AG04450 (cell line): Measurements from ENCODE around the gene ZNF500. TPM values are rescaled to one million over a fixed set of nuclear protein-coding genes. Genes with fewer than 3 reads are reported as not detected.

ENCODE experiments used
- CTCF ChIA-PET: fragments of 300-600, 350-600 bp; formaldehyde crosslinking; extraction: SDS; loops from one replicate; lab custom pipeline; 2022; ENCODE audit warnings: antibody characterized with exemption, inconsistent platforms; lab: Charles Lee
- POLR2A ChIA-PET: fragments of 350-600 bp; formaldehyde crosslinking; extraction: SDS; loops from one replicate; lab custom pipeline; 2021; ENCODE audit warnings: antibody characterized with exemption, inconsistent platforms; lab: Yijun Ruan, JAX
- DNase-seq: peaks from one replicate; pipeline ENCODE4 v3.0.0-alpha.2; 2011; ENCODE audit warnings: low read depth, low spot score
- H3K27ac ChIP-seq: one replicate; pipeline ENCODE4 v1.5.1; 2012; ENCODE audit warnings: low read depth, low read length, control low read depth
- H3K27me3 ChIP-seq: one replicate; pipeline ENCODE4 v1.6.0; 2012; ENCODE audit warnings: low read length; ENCODE audit not compliant: control insufficient read depth, insufficient read depth
- H3K4me3 ChIP-seq: 2 replicates; pipeline ENCODE4 v1.5.1; 2011; ENCODE audit warnings: mild to moderate bottlenecking, low read depth, low read length, control low read depth
- H3K9me3 ChIP-seq: 2 replicates; pipeline ENCODE4 v1.5.1; 2012; ENCODE audit warnings: low read length; ENCODE audit not compliant: control insufficient read depth, insufficient read depth
- CTCF ChIP-seq: IDR thresholded peaks from 2 replicates; pipeline ENCODE4 v1.5.1; 2011; ENCODE audit warnings: low read depth, low read length, control low read depth, inconsistent platforms
- polyA plus RNA-seq: library from polyadenylated mRNA; depleted of rRNA; stranded (reverse); fragments of >200 nt; gene quantifications from 2 replicates; pipeline ENCODE4 v1.2.3, GENCODE V29; 2011

ZNF500 gene
- polyA plus RNA-seq, 1 experiment = 3.1 TPM

- TF ChIP-seq CTCF = no peak
- Histone ChIP-seq H3K9me3 (peaks cover 5% of the 10 kb centered on the region; the same call in 1 of the 2 replicates), H3K4me3 (no peak overlapping the region), H3K27ac (no peak overlapping the region), H3K27me3 (no peaks in the 10 kb centered on the region)
- ChIA-PET CTCF (no interaction called here), POLR2A (no interaction called here)
- no peak for DNase-seq
These were observed 6.6 kb downstream of the ZNF500 start for GRCh38 chr16:4760221-4760910.

GRCh38 chr16:4755687-4756086 lies 11.3 kb downstream of the ZNF500 start:
- Histone ChIP-seq H3K27me3 (no peaks in the 10 kb centered on the region), H3K27ac (no peak overlapping the region), H3K9me3 (peaks cover 10% of the 10 kb centered on the region), H3K4me3 (no peak overlapping the region)
- no peak for TF ChIP-seq CTCF
- POLR2A ChIA-PET = interaction anchor here (1.2 kb wide), 1 partner anchor 9 kb away, joined by 4 read pairs; no protein-coding TSS in a partner anchor
- CTCF ChIA-PET = no interaction called here
- DNase-seq = no peak

GRCh38 chr16:4754865-4755264 lies 12.1 kb downstream of the ZNF500 start:
- ChIA-PET CTCF (no interaction called here), POLR2A (interaction anchor here (1.2 kb wide), 1 partner anchor 10 kb away, joined by 4 read pairs; no protein-coding TSS in a partner anchor)
- no peak overlapping the region for H3K4me3 ChIP-seq
- H3K27me3 ChIP-seq = no peaks in the 10 kb centered on the region
- H3K27ac ChIP-seq = no peak overlapping the region
- no peak for TF ChIP-seq CTCF
- peaks cover 10% of the 10 kb centered on the region for H3K9me3 ChIP-seq
- DNase-seq = no peak

- no peak for DNase-seq
- POLR2A ChIA-PET = no interaction called here
- CTCF ChIA-PET = no interaction called here
- no peaks in the 10 kb centered on the region for H3K27me3 ChIP-seq
- no peak overlapping the region for H3K27ac ChIP-seq
- no peak overlapping the region for H3K4me3 ChIP-seq
- H3K9me3 ChIP-seq = peaks cover 10% of the 10 kb centered on the region
- TF ChIP-seq CTCF = no peak
These were observed 13.7 kb downstream of the ZNF500 start for GRCh38 chr16:4753227-4753626.

- no peak for TF ChIP-seq CTCF
- POLR2A ChIA-PET = no interaction called here
- Histone ChIP-seq H3K9me3 (peaks cover 10% of the 10 kb centered on the region), H3K27me3 (no peaks in the 10 kb centered on the region), H3K4me3 (no peak overlapping the region), H3K27ac (no peak overlapping the region)
- CTCF ChIA-PET = no interaction called here
- DNase-seq = no peak
These were observed 14.4 kb downstream of the ZNF500 start for GRCh38 chr16:4752351-4753100.
